Measurements from ENCODE around the gene SNX32. TPM values are rescaled to one million over a fixed set of nuclear protein-coding genes. Genes with fewer than 3 reads are reported as not detected.

SNX32 gene
- total RNA-seq, 1 donor from 2014 or later: under 0.01 TPM

DNA sequence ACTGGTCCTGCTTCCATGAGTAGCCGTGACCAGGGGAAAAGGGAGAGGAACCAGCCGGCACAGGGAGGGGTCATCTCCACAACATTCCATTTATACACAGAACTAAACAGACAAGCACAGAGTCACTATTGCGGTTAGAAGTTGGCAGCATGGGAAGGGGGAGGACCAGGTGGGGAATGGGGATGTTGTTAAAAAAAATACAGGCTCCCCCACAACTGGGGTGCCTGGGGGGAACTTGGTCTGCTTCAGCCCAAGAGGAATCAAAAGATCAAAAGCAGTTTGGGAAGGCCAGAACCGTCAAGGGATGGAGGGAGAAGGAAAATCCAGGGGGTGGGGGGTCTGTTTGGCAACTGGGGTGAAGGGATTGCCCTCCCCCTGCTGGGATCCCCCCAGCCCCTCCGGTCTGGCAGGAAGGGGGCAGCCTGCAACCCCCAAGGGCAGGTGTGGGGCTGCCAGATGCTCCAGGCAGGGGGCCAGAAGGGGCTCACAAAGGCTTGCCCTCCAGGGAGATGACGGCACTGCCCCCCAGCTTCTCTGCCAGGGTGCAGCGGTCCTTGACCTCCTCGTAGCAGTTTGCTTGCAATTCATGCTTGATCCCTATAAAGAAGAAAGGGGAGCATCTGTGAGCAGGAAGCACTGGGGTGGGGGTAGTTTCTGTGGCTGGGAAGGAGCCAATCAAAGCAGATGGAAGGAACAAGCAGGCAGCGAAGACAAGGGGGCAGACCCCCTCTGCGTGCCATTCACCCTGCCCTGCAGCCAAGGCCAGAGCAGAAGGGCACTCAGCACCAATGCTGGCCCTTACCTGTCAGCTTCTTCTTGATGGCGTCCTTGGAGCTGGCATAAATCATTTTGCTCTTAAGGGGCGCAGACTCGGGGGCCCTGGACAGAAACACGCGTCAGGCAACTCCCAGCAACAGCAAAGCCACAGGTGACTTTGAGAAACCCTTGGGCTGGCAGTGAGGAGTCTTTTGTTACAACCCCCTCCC is 21.4 kb downstream of the SNX32 start:
- DNase-seq (ENCODE audit: low read depth in 2 of 2): no peak

DNA sequence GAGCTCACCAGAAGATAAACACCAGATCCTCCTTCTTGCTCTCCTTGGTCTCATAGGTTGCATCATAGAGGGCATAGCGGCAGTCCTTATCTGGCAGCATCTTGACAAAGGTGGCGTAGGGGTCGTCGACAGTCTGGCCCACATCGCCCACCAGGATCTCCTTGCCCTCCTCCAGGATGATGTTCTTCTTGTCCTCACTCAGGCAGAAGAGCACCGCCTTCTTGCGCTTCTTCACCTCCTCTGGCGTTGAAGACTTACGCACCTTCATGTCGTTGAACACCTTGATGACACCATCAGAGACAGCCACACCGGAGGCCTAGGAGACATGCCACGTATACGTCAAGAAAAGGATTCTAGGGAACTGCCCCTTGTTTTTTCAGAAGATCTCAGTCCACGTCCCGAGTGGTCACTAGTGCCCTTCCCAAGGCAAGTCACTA is 22.2 kb downstream of the SNX32 start:
- DNase-seq (ENCODE audit: low read depth in 2 of 2): no peak

DNA sequence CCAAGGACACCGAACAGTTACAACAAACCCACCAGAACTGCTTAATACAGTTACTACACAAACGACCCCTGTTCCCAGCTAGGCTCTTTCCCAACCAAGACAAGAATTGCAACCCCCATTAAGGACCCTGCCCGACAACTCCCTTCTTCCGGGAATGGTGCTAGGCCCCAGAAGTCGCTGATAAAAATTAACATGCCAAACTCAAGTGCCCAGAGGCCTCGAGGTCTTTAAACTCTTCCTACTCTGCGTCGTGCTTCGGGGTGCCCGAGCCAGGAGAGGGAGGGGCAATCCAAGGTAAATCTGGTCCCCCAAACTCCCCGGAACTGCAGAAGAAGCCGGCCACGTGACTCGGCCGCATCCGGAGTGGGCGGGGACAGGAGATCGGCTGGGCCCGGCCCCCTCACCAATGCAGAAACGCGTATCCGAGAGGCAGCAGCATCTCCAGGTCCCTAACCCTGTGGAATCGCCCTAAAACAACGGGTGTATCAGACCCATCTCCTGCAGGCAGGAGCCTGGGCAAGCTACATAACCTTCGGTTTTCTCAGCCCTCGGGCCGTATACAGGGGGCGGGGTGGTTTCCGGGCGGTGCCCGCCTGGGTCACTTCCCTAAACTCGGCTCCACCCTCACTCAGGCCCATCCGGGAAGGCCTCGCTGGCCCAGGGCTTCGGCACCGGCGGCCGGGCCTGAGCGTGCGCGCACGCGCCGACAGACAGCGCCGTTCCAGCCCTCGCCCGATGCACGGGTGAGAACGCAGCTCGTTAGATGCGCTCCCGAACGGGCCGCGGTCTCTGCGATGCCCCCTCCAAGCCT is 23.1 kb downstream of the SNX32 start:
- peak; percentile 68 to 75 for DNase-seq (ENCODE audit: low read depth in 2 of 2)

DNA sequence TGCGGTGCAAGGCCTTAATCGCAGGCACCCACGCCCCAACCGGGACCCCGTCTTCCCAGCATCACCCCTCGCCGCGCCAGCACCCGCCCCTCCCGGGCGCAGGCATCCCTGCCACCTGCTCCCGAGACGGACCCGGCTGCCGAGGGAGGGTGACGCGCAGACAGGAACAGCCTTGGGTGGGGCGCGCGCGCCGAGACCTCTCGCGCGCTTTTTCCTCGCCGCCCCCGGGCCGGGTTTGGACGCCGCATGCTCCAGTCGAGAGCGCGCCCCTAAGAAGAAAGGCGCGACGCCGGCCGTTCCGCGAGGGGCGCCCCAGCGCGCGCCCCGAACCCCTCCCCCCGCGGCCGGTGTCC is 23.7 kb downstream of the SNX32 start:
- DNase-seq (ENCODE audit: low read depth in 2 of 2): peak in 1 of 2 donors; percentile 33

DNA sequence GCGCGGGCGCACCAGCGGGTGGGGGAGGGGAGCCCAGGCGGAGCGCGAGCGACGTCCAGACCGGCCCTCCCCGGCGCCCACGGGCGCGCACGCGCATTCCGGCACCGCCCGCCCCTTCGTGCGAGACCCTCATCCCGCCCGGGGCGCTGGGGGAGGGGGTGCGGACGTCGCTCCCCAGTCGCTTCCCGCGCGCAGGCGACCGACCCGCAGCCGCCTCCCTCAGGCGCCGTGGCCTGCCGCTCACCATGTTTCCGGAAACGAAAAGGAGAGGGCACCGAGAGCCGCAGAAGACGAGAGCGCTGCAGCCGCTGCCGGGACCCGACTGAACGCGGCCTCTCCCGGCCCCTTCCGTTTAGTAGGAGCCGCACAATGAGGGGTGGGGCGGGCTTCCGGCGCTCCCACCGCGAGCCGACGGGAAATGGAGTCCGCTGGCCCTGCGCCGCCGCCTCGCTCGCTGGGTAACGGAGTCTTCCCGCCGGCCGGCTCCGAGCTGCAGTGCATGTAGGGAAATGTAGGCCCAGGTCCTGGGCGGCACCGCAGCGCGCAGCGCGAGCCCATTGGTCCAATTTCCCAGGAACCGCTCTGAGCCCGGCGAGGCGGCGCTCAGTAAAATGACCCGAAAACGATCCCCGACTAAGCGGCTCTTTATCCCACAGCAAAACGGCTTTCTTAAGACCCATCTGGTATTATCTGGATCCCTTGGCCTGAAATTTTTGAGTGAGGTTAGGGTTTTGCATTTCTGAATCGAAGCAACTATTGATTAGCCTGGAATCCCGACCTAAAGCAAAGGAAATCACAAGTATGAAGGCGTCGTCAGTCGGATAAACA is 24.3 kb downstream of the SNX32 start, which contains the start of gene CFL1:
Gene CFL1 (minus strand): TSS at position 328 of the 828 bp plus-strand sequence. CDS start 81 bp downstream, at position 247.
- peak; percentile 99 for DNase-seq (ENCODE audit: low read depth in 2 of 2)

DNA sequence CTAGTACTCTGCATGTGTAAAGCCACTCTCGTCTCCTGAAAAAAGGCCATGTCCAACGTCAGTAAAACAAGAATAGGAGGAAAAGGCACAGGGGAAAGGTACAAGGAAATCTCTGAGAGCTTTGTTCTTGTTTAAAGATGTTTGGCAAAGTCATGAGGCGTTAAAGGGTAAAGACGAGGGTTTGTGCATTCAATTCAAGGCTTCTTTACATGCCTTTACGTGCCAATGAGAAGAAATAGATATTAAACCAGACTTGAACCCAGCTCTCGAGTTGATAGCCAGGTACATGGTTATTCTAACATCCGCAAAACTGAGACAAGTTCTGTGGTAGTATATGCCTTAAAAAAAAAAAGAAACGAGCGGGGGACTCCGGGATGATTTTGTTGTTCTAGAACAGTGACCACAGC is 24.9 kb downstream of the SNX32 start:
- peak in 1 of 2 donors; percentile 32 for DNase-seq (ENCODE audit: low read depth in 2 of 2)

DNA sequence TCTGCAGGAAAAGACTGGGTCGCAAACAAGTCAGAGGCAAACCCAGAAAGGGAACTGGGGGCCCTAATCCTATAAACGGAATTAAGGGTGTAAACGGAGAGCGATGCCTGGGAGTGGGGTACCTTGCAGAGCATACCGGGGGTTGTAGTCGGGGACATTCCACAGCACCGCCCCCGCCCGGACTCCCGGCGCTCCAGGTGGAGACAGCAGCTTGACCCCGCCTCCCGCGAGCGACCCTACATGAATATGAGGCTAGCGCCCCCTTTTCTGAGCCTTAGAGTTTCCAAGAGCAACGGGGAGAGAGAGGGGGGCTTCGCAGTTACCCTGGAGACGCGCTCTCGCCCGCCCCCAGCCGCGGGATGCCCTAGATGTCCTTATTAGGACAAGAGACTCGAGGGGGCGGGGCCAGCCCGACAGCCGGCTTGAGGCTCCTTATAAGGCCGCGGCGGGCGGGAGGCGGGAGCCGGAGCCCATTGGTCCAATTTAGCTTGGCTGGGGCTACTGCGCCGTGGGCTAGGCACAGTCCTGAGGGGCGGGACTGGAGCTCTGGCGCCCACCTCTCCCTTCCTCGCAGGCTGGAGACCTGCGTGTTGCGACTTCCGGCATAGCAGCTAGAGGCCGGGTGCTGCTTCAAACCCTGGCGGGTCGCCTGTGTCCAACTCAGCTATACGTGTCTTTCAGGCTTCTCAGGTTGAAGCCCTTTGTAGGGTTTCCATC is 25.5 kb downstream of the SNX32 start:
- DNase-seq (ENCODE audit: low read depth in 2 of 2): peak; percentile 96 to 98

DNA sequence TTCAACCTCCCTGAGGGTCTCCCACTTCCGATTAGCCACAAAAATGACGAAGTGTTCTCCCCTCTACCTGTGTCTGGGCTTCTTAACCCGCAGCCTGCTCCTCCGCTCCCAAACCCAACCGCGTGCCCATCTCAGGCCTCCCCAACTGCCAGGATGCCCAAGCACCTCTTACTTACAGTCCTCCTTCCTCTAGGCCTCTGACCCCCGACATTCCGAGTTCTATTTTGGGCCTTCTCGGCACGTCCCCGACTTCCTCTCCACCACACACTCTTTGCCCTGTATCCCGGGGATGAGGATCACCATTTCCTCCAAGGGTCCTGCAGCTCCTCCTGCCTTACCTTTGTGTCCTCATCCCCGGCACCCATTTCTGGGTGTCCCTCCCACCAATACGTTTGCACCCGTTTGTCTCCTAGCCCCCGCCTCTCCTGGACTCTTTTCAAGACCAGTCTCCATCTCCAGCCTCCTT is 26.1 kb downstream of the SNX32 start:
- no peak for DNase-seq (ENCODE audit: low read depth in 2 of 2)

DNA sequence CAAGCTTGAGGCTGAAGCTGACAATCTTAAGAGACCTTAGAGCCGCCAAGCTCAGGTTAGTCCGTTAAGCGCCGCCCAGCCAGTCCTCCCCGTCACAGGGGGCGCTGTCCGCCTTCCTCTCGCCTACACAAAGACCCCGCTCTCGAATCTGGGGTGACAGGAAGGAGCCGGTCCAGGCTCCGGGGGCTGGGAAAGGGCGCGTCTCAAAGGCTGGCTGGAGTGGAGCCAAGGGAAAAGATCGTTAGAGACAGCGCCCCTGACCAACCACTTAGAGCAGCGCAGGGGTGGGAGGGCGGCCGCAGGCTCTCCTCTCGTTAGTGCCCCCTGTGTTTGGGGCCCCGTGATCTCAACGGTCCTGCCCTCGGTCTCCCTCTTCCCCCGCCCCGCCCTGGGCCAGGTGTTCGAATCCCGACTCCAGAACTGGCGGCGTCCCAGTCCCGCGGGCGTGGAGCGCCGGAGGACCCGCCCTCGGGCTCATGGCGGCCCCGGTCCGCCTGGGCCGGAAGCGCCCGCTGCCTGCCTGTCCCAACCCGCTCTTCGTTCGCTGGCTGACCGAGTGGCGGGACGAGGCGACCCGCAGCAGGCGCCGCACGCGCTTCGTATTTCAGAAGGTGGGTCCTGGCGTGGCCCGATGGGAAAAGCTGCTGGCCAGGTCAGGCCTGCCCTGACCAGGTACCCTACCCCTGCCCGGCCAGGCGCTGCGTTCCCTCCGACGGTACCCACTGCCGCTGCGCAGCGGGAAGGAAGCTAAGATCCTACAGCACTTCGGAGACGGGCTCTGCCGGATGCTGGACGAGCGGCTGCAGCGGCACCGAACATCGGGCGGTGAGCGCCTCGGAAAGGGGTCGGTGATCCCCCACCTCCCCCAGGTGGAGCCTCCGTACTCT is 26.8 kb downstream of the SNX32 start, which contains the start of gene MUS81:
Gene MUS81 (plus strand): TSS at position 156 of the 887 bp plus-strand sequence. CDS start 321 bp downstream, at position 477.
- DNase-seq (ENCODE audit: low read depth in 2 of 2): peak; percentile 97 to 98

DNA sequence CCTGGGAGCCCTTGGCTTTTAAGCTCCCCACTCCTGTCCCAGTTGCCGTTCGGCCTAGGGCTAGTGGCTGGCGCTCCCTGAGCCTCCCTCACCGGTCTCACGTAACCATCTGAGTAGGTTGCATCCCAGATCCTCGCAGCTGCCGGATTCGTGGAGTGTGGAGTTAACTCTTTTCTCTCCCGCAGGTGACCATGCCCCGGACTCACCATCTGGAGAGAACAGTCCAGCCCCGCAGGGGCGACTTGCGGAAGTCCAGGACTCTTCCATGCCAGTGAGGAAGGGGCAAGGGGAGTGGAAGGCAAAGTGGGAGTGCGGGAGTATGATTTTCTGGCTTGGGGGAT is 27.4 kb downstream of the SNX32 start:
- no peak for DNase-seq (ENCODE audit: low read depth in 2 of 2)

DNA sequence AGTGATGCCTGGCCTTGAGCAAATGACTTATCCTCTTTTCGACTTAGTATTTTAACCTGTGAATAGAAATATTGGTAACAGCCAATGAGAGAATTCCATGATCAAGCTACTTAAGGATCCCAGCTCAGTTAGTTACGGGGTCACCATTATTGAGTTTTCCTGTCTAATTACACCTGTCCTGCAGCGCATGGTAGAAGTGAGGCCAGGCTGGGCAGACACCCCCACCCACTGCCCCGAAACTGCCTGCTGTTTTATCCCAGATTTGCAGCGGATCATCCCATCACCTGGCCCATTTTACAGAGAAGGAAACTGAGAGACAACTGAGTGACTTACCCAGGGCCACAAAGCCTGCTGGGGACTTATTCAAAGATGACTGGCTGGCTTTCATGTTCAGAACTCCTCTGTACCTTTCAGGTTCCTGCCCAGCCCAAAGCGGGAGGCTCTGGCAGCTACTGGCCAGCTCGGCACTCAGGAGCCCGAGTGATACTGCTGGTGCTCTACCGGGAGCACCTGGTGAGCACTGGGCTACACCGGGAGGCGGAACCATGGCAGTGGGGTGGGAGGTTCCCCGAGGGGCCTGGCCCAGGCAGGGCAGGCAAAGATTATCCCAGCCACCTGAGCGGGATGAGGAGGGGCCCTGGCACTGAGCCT is 27.9 kb downstream of the SNX32 start:
- DNase-seq (ENCODE audit: low read depth in 2 of 2): no peak

DNA sequence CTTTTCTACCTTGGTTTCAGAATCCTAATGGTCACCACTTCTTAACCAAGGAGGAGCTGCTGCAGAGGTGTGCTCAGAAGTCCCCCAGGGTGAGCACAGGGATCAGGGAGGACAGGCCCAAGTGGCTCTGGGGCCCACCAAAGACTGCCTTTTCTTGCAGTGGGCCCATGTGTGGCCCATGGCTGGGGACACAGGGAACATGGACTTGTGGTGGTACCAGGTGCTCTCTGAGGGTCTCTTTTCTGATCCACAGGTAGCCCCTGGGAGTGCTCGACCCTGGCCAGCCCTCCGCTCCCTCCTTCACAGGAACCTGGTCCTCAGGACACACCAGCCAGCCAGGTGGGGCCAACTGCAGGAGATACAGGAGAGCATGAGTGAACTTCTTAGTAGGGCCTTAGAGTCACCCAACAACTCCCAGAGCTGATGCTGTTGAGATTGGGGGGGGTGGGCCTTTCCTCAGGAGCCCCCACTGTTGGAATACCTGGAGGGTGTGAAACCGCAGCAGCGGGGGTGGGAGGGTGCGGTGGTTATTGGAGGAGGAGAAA is 28.5 kb downstream of the SNX32 start:
- DNase-seq (ENCODE audit: low read depth in 2 of 2): no peak

DNA sequence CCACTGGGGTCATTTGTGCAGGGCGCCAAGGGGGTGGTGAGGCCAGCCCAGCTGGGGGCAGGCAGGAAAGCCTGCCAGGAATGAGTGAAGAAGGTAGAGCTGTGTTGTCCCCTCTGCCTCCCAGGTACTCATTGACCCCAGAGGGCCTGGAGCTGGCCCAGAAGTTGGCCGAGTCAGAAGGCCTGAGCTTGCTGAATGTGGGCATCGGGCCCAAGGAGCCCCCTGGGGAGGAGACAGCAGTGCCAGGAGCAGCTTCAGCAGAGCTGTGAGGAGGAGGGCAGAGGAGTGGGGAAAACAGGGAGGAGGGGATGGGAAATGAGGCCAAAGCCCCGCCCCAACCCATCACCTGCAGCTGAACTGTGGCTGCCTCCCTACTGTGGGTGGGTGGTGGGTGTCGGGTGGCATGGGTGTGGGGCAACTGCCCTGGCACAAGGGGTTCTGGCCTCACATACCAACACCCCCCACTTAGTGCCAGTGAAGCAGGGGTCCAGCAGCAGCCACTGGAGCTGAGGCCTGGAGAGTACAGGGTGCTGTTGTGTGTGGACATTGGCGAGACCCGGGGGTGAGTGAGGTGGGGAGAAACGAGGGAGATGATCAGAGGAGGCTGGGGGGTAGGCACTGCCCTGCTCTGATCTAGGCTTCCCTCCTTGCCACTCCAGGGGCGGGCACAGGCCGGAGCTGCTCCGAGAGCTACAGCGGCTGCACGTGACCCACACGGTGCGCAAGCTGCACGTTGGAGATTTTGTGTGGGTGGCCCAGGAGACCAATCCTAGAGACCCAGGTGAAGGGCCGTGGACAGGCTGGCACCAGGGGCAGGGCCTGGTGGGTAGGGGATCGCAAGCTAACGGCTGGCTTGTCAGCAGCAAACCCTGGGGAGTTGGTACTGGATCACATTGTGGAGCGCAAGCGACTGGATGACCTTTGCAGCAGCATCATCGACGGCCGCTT is 29.5 kb downstream of the SNX32 start:
- no peak for DNase-seq (ENCODE audit: low read depth in 2 of 2)

DNA sequence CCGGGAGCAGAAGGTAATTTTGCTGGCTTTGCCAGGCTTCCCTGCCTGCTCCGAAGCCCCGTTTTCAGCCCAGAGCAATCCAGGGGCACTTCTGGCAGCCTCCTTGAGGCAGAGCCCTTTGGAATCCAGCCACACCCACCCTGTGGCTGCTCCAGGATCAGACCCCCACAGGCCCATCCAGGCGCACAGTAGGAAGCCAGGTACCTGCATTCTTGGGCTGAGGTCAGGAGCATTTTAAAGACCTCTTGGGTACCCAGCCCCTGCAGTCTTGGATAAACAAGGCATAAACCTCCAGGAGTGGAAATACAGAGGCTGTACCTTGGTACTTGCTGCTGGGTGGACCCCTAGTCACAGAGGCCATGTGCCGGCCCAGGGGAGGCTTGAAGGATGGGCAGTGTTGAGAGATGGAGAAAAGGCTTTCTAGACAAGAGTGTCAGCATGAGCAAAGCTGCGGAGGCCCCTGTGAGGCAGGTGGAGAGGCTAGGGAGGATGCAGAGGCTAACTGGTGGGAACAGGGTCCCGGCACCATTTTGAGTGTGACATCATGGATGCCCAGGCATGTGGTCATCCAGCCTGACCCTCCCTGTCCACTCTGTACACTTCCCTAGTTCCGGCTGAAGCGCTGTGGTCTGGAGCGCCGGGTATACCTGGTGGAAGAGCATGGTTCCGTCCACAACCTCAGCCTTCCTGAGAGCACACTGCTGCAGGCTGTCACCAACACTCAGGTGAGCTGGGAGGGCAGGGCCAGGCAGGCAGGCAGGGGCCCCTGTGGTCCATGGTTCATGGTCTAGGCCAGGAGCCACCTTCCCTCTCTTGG is 30.3 kb downstream of the SNX32 start:
- no peak for DNase-seq (ENCODE audit: low read depth in 2 of 2)

DNA sequence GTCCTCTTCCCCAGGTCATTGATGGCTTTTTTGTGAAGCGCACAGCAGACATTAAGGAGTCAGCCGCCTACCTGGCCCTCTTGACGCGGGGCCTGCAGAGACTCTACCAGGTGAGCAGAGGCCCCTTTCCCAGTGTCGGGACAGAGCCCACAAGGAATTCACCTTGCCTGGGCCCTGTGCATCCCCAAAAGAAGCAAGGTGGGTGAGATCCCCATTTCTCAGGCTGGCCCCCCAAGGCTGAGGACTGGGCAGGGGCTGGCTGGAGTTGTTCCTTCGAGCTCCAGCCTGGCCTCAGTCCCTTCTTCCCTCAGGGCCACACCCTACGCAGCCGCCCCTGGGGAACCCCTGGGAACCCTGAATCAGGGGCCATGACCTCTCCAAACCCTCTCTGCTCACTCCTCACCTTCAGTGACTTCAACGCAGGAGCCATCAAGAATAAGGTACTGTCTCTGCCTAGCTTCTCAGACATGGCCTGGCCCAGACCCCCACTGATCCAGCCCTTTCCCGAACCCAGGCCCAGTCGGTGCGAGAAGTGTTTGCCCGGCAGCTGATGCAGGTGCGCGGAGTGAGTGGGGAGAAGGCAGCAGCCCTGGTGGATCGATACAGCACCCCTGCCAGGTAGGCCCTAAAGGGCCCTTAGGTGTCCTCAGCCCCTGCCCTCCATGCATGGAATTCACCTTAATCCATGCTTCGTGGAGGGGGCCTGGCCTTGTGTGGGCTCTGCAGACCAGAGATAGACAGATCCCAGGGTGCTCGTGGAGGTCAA is 31.1 kb downstream of the SNX32 start:
- no peak for DNase-seq (ENCODE audit: low read depth in 2 of 2)
